NT2/D1 (cell line): ENCODE measurements around the gene PDGFD.

ENCODE experiments used
- DNase-seq: peaks from one replicate; pipeline ENCODE4 v3.0.0-alpha.2; 2011; ENCODE audit warnings: low read depth, low spot score
- H3K27me3 ChIP-seq: 2 replicates; pipeline ENCODE4 v1.6.0; 2011; ENCODE audit warnings: mild to moderate bottlenecking; ENCODE audit not compliant: insufficient read length, insufficient read depth
- H3K36me3 ChIP-seq: 2 replicates; pipeline ENCODE4 v1.6.1; 2011; ENCODE audit warnings: mild to moderate bottlenecking, low read length, mixed read lengths; ENCODE audit not compliant: insufficient read depth, insufficient read length
- H3K4me1 ChIP-seq: 2 replicates; pipeline ENCODE4 v1.5.1; 2011; ENCODE audit not compliant: insufficient read depth, insufficient read length
- H3K4me3 ChIP-seq: 2 replicates; pipeline ENCODE4 v1.5.1; 2011; ENCODE audit warnings: low read depth; ENCODE audit not compliant: insufficient read length
- H3K9ac ChIP-seq: 2 replicates; pipeline ENCODE4 v1.6.0; 2011; ENCODE audit warnings: low read depth; ENCODE audit not compliant: insufficient read length
- H3K9me3 ChIP-seq: 2 replicates; pipeline ENCODE4 v1.5.1; 2011; ENCODE audit warnings: mild to moderate bottlenecking, low read length; ENCODE audit not compliant: insufficient read depth
- SUZ12 ChIP-seq: IDR thresholded peaks from 2 replicates; pipeline ENCODE4 v1.6.1; 2011; ENCODE audit not compliant: insufficient read length, insufficient read depth; ENCODE audit errors: extremely low read depth
- YY1 ChIP-seq: IDR thresholded peaks from 2 replicates; pipeline ENCODE4 v1.6.1; 2011; ENCODE audit not compliant: insufficient read length, insufficient read depth
- ZNF274 ChIP-seq: IDR thresholded peaks from 2 replicates; pipeline ENCODE4 v1.6.1; 2011; ENCODE audit warnings: mild to moderate bottlenecking, low read depth, low read length

PDGFD gene

DNA sequence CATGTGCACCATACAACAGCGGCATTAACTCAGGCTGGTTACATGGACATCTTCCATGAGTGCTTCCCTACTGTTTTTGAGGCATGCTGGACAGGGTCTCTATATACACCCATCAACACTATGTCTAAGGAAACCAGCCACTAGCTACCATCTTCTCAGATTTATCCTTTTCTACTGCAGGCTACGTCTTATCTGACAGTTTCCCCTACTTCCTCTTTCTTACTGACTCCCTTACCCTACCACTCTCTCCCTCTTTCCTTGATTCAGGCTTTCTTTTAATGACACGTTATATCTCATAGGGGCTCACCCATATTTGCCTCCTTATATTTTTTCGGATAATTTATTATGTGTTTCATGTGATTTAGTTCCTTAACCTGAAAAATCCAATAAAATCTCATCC, 85.7 kb downstream of the PDGFD start:
- DNase-seq: no peak

GRCh38 chr11:104076455-104076854, 87.5 kb downstream of the PDGFD start:
- no peaks in the 10 kb centered on the region for H3K4me1 ChIP-seq
- H3K27me3 ChIP-seq: no peaks in the 10 kb centered on the region
- TF ChIP-seq ZNF274 (no peak), YY1 (no peak)
- DNase-seq: no peak
- H3K36me3 ChIP-seq: no peaks in the 10 kb centered on the region
- no peaks in the 10 kb centered on the region for H3K9me3 ChIP-seq
- no peak overlapping the region for H3K4me3 ChIP-seq
- H3K9ac ChIP-seq: no peak overlapping the region

More for the DNA sequence above, 85.7 kb downstream of the PDGFD start:
- H3K36me3 ChIP-seq: no peaks in the 10 kb centered on the region
- H3K4me3 ChIP-seq: no peak overlapping the region
- H3K9me3 ChIP-seq: no peaks in the 10 kb centered on the region
- no peaks in the 10 kb centered on the region for H3K27me3 ChIP-seq
- TF ChIP-seq YY1: no peak
- TF ChIP-seq SUZ12: no peak
- no peak for TF ChIP-seq ZNF274
- H3K9ac ChIP-seq: no peak overlapping the region
- H3K4me1 ChIP-seq: no peaks in the 10 kb centered on the region

DNA sequence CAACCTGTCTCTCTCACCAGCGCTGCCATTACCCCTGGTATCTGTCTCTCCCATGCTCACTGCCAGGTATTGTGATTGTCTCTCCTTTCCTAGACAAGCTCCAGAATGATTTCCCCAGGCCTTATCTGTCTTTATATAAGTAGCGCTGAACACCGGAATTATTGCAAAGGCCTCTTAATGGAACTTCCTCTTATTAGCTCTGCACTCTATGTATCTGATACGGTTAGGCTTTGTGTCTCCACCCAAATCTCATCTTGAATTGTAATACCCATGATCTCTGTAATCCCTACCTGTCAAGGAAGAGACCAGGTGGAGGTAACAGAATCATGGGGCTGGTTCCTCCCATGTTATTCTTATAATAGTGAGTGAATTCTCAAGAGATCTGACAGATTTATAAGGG, 88.2 kb downstream of the PDGFD start:
- Histone ChIP-seq H3K9ac (no peak overlapping the region), H3K4me1 (no peaks in the 10 kb centered on the region), H3K36me3 (no peaks in the 10 kb centered on the region), H3K27me3 (no peaks in the 10 kb centered on the region), H3K4me3 (no peak overlapping the region), H3K9me3 (no peaks in the 10 kb centered on the region)
- DNase-seq: no peak
- TF ChIP-seq SUZ12: no peak
- no peak for TF ChIP-seq YY1
- no peak for TF ChIP-seq ZNF274

GRCh38 chr11:104075091-104075490, 88.9 kb downstream of the PDGFD start:
- Histone ChIP-seq H3K9me3 (no peaks in the 10 kb centered on the region), H3K4me1 (no peaks in the 10 kb centered on the region), H3K27me3 (no peaks in the 10 kb centered on the region), H3K36me3 (no peaks in the 10 kb centered on the region), H3K9ac (no peak overlapping the region), H3K4me3 (no peak overlapping the region)
- no peak for TF ChIP-seq SUZ12
- TF ChIP-seq ZNF274: no peak
- TF ChIP-seq YY1: no peak
- DNase-seq: no peak

GRCh38 chr11:104073950-104074705, 89.8 kb downstream of the PDGFD start:
- Histone ChIP-seq H3K27me3 (no peaks in the 10 kb centered on the region), H3K9ac (no peak overlapping the region), H3K4me1 (no peaks in the 10 kb centered on the region), H3K36me3 (no peaks in the 10 kb centered on the region), H3K9me3 (no peaks in the 10 kb centered on the region), H3K4me3 (no peak overlapping the region)
- DNase-seq: no peak
- no peak for TF ChIP-seq ZNF274
- TF ChIP-seq SUZ12: no peak
- TF ChIP-seq YY1: no peak

- no peak for DNase-seq
- TF ChIP-seq SUZ12 (no peak), ZNF274 (no peak), YY1 (no peak)
- no peaks in the 10 kb centered on the region for H3K36me3 ChIP-seq
- H3K27me3 ChIP-seq: no peaks in the 10 kb centered on the region
- no peak overlapping the region for H3K4me3 ChIP-seq
- no peaks in the 10 kb centered on the region for H3K4me1 ChIP-seq
- no peak overlapping the region for H3K9ac ChIP-seq
- no peaks in the 10 kb centered on the region for H3K9me3 ChIP-seq
Measured at GRCh38 chr11:104067534-104067933, 96.4 kb downstream of the PDGFD start.

DNA sequence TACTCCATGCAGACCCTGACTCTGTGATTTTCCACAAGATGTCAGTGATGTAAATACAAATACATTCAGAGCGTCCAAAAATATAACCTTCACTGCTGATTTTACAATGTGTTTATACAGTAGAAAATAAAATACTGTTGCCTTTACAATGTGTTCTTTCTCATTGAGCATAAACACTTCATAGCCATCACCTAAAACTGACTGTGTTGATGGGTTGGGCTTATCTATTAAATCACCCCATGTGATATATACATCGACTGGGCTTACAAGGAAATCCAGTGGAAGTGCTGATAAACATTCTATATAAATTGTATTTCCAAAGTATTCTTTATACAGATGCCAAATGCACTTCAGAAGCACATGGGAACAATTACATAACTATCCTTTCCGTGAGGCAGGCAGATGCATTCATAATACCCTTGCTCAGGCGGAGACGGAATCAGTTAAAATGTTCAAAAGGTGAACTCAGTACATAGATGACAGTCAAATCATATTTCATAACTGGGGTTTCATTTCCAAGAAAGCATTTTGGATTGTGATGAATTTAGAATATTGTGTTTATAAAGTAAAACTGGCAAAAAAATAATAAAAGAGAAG, 99.8 kb downstream of the PDGFD start:
- Histone ChIP-seq H3K27me3 (no peaks in the 10 kb centered on the region), H3K9ac (no peak overlapping the region), H3K4me3 (no peak overlapping the region), H3K4me1 (no peaks in the 10 kb centered on the region), H3K9me3 (no peaks in the 10 kb centered on the region), H3K36me3 (no peaks in the 10 kb centered on the region)
- no peak for TF ChIP-seq SUZ12
- no peak for TF ChIP-seq ZNF274
- TF ChIP-seq YY1: no peak
- no peak for DNase-seq
